Ascending aorta (tissue), 2 donors: ENCODE measurements around the gene IGHMBP2. TPM values are rescaled to one million over a fixed set of nuclear protein-coding genes. Genes with fewer than 3 reads are reported as not detected.

Experiments used
- DNase-seq, 2 donors: peaks; one replicate each; pipeline ENCODE4 v3.0.0-alpha.2; 2019; ENCODE audit warnings: low spot score in 2 of 2
- H3K27ac ChIP-seq, 2 donors: fragments of 200-600 bp; sonication (generic); one replicate each; pipeline ENCODE4 v1.5.1; 2016 to 2017; ENCODE audit warnings: mild to moderate bottlenecking in 1 of 2
- H3K27me3 ChIP-seq: fragments of 200-600 bp; sonication (generic); one replicate; pipeline ENCODE4 v1.5.1; 2017
- H3K36me3 ChIP-seq, 2 donors: fragments of 200-600 bp; sonication (generic); one replicate each; pipeline ENCODE4 v1.5.1; 2016
- H3K4me1 ChIP-seq, 2 donors: fragments of 200-600 bp; sonication (generic); one replicate each; pipeline ENCODE4 v1.5.1; 2016 to 2017; ENCODE audit warnings: mild to moderate bottlenecking in 1 of 2
- H3K4me3 ChIP-seq, 2 donors: fragments of 200-600 bp; sonication (generic); one replicate each; pipeline ENCODE4 v1.5.1; 2016 to 2017; ENCODE audit warnings: mild to moderate bottlenecking in 1 of 2
- H3K9me3 ChIP-seq, 2 donors: fragments of 200-600 bp; sonication (generic); one replicate each; pipeline ENCODE4 v1.5.1; 2016
- CTCF ChIP-seq, 3 experiments: fragments of 200-600 bp in 2 of 3; fragments of 450-650 bp in 1 of 3; sonication (generic) in 2 of 3; IDR thresholded peaks; one replicate each; pipeline ENCODE4 v1.5.1; 2016 to 2019; ENCODE audit warnings: antibody characterized with exemption in 3 of 3, mild to moderate bottlenecking in 1 of 3, moderate library complexity in 1 of 3
- intact Hi-C: fragments of 100-400 bp; cut with DNase I; formaldehyde crosslinking; loops from one replicate; pipeline ENCODE4 v1.15.1; 2023
- total RNA-seq: library from RNA; depleted of rRNA; stranded (reverse); fragments of >200 nt; gene quantifications from one replicate; pipeline ENCODE4 v1.1.0, GENCODE V29; 2016

IGHMBP2 gene
- total RNA-seq, 1 donor from 2014 or later: 52.0 TPM

GRCh38 chr11:68929706-68930570, 26.2 kb downstream of the IGHMBP2 start:
- Histone ChIP-seq H3K27me3 (no peaks in the 10 kb centered on the region), H3K4me1 (peaks cover 10 to 16% of the 10 kb centered on the region in 2 donors), H3K36me3 (peaks cover 47 to 68% of the 10 kb centered on the region in 2 donors), H3K4me3 (no peak overlapping the region), H3K27ac (no peak overlapping the region), H3K9me3 (peaks cover 11 to 13% of the 10 kb centered on the region in 2 donors)
- DNase-seq: no peak
- intact Hi-C loops: no loop called here
- no peak for TF ChIP-seq CTCF (IDR thresholded peaks at IDR 0.05)

GRCh38 chr11:68930991-68931855, 27.5 kb downstream of the IGHMBP2 start:
- peaks cover 54 to 70% of the 10 kb centered on the region in 2 donors for H3K36me3 ChIP-seq
- no peaks in the 10 kb centered on the region for H3K27me3 ChIP-seq
- TF ChIP-seq CTCF (IDR thresholded peaks at IDR 0.05): no peak
- intact Hi-C loops: no loop called here
- peaks cover 0 to 3% of the 10 kb centered on the region in 2 donors for H3K9me3 ChIP-seq
- H3K4me3 ChIP-seq: no peak overlapping the region
- peaks cover 10 to 16% of the 10 kb centered on the region in 2 donors for H3K4me1 ChIP-seq
- H3K27ac ChIP-seq: no peak overlapping the region
- no peak for DNase-seq

GRCh38 chr11:68931911-68932310, 28.2 kb downstream of the IGHMBP2 start:
- Histone ChIP-seq H3K36me3 (peaks cover 61 to 71% of the 10 kb centered on the region in 2 donors), H3K9me3 (no peaks in the 10 kb centered on the region), H3K4me3 (no peak overlapping the region), H3K4me1 (peaks cover 10 to 16% of the 10 kb centered on the region in 2 donors), H3K27me3 (no peaks in the 10 kb centered on the region), H3K27ac (no peak overlapping the region)
- DNase-seq: no peak
- TF ChIP-seq CTCF (IDR thresholded peaks at IDR 0.05): no peak
- intact Hi-C loops: no loop called here

DNA sequence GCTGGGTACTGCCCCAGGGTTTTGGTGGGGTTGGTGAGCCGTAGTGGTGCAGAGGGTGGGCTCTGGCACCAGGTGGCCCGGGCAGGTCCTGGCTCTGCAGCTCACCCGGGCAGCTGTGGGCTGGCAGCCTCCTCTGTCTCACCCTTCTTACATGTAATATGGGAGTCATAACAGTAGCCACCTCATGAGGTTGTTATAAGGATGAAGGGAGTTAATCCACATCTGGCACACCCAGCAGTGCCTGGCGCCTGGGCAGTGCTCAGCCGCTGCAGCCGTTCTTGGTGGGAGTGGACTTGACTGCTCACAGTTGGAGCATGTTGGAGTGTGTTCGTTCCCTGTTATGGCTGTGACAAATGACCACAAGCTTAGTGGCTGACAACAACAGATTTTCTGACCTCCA, 28.7 kb downstream of the IGHMBP2 start:
- Histone ChIP-seq H3K27me3 (no peaks in the 10 kb centered on the region), H3K4me1 (peaks cover 10 to 14% of the 10 kb centered on the region in 2 donors), H3K27ac (no peak overlapping the region), H3K4me3 (no peak overlapping the region), H3K9me3 (no peaks in the 10 kb centered on the region), H3K36me3 (peaks cover 66 to 76% of the 10 kb centered on the region in 2 donors)
- no peak for TF ChIP-seq CTCF (IDR thresholded peaks at IDR 0.05)
- intact Hi-C loops: no loop called here
- no peak for DNase-seq

- TF ChIP-seq CTCF (IDR thresholded peaks at IDR 0.05): no peak
- intact Hi-C loops: no loop called here
- H3K4me3 ChIP-seq: no peak overlapping the region
Measured at GRCh38 chr11:68932933-68933577, 29.4 kb downstream of the IGHMBP2 start.

More at GRCh38 chr11:68932933-68933577, 29.4 kb downstream of the IGHMBP2 start:
- Histone ChIP-seq H3K4me1 (peaks cover 6 to 7% of the 10 kb centered on the region in 2 donors), H3K36me3 (peaks cover 73 to 83% of the 10 kb centered on the region in 2 donors), H3K9me3 (no peaks in the 10 kb centered on the region), H3K27me3 (no peaks in the 10 kb centered on the region), H3K27ac (no peak overlapping the region)
- no peak for DNase-seq
